Measurements from ENCODE around the gene DEXI.

The DEXI gene

DNA sequence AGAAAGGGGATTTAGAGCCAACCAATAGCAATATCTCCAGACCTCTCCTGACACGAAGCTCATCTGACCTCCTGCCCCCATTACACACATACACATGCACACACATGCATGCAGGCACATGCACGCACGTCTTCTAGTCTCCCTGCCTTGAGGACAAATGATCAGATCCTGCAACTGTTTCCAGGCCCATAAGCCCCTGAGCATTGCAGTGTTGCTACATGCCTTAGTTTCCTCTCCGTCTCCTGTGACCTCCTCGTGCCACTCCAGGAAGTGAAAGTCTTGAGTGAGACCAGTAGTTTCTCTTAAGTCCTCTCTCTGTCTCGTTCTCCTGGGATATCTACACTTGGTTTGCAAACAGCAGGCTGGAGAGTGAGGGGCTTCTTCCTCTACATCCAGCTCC, 57.0 kb downstream of the DEXI start:
- Mint-ChIP-seq H3K9me3 (no peaks in the 10 kb centered on the region), H3K27ac (no peak overlapping the region), H3K36me3 (ENCODE audit: low read depth) (peaks cover 3% of the 10 kb centered on the region), H3K4me1 (ENCODE audit: low read depth) (peaks cover 62% of the 10 kb centered on the region), H3K27me3 (peaks cover 21% of the 10 kb centered on the region), H3K4me3 (no peak overlapping the region)

DNA sequence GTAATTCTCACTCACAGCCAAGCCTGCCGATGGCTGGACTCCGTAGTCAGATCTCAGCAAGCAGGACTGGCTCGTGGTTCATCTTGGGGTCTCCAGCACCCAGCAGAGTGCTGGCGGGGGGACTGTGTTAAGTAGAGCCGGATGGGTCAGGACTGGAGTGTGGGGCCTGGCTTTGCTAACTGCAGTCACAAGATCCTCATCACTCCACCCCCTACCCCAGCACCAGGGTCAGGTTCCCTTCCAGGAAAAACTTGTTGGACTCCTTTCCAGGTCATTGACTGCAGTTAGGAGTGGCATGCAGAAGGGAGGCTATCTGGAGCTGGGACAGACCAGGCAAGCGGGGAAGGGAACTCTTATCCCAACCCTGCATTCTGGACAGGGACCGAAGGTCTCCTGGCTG, 59.3 kb downstream of the DEXI start:
- Mint-ChIP-seq H3K27me3 (peaks cover 34% of the 10 kb centered on the region), H3K36me3 (ENCODE audit: low read depth) (peaks cover 3% of the 10 kb centered on the region), H3K4me3 (no peak overlapping the region), H3K9me3 (no peaks in the 10 kb centered on the region), H3K4me1 (ENCODE audit: low read depth) (peaks cover 69% of the 10 kb centered on the region), H3K27ac (no peak overlapping the region)

DNA sequence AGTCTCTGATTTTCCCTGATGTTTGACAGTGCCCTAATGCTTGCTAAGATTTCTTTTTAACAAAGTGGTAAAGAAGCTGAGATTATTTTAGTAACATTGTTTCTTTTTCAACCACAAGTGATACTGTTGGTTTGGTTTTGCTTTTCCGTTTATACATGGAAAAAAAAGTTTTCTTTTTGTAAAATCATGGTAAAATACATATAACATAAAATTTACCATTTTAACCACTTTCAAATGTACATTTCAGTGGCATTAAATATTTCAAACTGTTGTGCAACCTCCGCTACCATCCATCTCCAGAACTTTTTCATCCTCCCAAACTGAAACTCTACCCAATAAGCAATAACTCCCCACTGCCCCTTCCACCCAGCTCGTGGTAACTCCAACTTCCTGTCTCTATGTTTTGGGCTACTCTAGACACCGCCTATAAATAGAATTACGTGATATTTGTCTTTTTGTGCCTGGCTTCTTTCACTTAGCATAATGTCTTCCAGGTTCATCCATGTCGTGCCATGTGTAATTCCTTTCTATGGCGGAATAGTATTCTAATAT, 60.7 kb downstream of the DEXI start:
- H3K4me1 Mint-ChIP-seq (ENCODE audit: low read depth): peaks cover 73% of the 10 kb centered on the region
- H3K27ac Mint-ChIP-seq: peak overlapping the region; percentile 19
- peak overlapping the region; percentile 84 for H3K4me3 Mint-ChIP-seq
- H3K27me3 Mint-ChIP-seq: peaks cover 48% of the 10 kb centered on the region
- H3K9me3 Mint-ChIP-seq: no peaks in the 10 kb centered on the region
- H3K36me3 Mint-ChIP-seq (ENCODE audit: low read depth): peaks cover 3% of the 10 kb centered on the region

DNA sequence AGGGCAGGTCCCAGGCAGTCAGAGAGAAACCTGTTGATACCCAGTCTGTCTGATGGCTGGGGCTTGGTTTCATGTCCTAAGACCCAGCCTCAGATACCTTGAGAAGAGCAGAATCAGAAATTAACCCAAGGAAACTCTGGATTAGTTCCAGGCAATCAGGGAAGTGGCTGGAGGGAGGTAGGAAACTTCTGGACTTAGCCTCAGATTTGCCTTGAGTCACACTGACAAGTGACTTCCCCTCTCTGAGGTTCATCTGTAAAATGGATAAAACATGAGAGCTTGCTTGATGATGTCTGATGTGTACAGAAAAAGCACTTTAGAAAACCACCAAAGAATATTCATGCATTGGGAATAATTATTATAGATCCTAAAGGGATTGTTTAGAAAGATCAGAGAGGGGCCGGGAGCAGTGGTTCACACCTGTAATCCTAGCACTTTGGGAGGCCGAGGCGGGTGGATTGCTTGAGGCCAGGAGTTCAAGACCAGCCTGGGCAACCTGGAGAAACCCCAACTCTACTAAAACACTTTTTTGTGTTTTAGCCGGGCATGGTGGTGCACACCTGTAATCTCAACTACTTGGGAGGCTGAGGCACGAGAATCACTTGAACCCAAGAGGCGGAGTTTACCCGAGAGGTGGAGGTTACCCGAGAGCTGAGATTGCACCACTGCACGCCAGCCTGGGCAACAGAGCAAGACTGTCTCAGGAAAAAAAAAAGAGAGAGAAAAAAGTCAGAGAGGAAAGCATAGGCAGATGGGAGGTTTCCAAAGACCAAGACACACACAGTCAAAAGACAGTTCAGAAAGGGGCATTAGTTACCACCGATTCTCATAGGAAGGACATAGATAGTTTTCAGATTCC, 61.4 kb downstream of the DEXI start:
- Mint-ChIP-seq H3K4me1 (ENCODE audit: low read depth) (peaks cover 72% of the 10 kb centered on the region), H3K36me3 (ENCODE audit: low read depth) (peaks cover 3% of the 10 kb centered on the region), H3K9me3 (no peaks in the 10 kb centered on the region), H3K4me3 (peak overlapping the region; percentile 84), H3K27ac (no peak overlapping the region), H3K27me3 (peaks cover 55% of the 10 kb centered on the region)

DNA sequence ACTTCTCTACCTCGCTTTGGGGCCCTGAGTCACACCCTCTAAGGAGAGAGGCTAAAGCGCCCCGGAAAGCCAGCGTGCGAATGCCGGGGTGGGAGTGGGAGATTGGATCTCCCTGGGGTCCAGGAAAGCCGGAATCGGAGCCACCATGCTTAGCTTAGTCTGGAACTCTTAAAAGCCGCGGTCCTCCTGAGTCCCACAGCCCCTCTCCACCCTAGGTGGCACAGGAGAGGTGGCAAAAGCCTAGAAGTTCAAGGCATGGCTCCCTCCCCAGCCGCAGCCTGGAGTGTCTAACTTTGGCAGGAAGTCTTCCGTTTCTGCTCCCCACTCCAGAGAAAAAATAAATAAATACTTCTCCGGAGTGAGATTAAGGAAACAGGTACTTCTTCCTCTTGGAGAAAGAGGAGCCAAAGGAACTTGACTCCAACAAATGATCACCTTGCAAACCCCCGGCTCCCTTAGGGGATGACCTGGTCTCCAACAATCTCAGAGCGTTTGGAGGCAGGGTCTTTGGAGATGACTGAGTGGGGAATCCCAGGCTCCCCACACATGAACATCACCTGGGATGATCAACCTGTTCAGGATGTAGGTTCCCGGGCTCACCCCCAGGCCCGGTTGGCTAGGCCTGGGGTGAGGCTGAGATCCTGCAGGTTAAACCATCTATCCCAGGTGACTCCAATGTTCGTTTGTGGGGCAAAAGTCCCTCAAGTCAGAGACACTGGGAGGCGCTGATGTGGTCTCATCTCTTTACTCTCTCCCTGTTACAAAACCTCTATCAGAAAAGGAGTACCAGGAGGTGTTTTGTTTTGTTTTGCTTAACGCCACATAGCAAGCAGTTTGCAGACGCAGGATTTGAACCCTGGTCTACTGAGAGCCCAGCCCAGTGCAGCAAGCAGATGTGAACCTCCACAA, 62.3 kb downstream of the DEXI start:
- no peak overlapping the region for H3K27ac Mint-ChIP-seq
- H3K27me3 Mint-ChIP-seq: peaks cover 63% of the 10 kb centered on the region
- H3K4me1 Mint-ChIP-seq (ENCODE audit: low read depth): peaks cover 73% of the 10 kb centered on the region
- no peaks in the 10 kb centered on the region for H3K9me3 Mint-ChIP-seq
- peaks cover 3% of the 10 kb centered on the region for H3K36me3 Mint-ChIP-seq (ENCODE audit: low read depth)
- H3K4me3 Mint-ChIP-seq: peak overlapping the region; percentile 84

Measured in stimulated activated naive CD8-positive, alpha-beta T cell treated with anti-CD3 and anti-CD28 coated beads, Interleukin-15, Interleukin-2, amounts not matched to agents 100 ng/mL and 50 ng/mL, for 24 hours (primary cell).